Measurements from ENCODE around the gene SKI.
A peak's percentile ranks its signal among the peaks of the same experiment; 100 is the strongest.

SKI gene

DNA sequence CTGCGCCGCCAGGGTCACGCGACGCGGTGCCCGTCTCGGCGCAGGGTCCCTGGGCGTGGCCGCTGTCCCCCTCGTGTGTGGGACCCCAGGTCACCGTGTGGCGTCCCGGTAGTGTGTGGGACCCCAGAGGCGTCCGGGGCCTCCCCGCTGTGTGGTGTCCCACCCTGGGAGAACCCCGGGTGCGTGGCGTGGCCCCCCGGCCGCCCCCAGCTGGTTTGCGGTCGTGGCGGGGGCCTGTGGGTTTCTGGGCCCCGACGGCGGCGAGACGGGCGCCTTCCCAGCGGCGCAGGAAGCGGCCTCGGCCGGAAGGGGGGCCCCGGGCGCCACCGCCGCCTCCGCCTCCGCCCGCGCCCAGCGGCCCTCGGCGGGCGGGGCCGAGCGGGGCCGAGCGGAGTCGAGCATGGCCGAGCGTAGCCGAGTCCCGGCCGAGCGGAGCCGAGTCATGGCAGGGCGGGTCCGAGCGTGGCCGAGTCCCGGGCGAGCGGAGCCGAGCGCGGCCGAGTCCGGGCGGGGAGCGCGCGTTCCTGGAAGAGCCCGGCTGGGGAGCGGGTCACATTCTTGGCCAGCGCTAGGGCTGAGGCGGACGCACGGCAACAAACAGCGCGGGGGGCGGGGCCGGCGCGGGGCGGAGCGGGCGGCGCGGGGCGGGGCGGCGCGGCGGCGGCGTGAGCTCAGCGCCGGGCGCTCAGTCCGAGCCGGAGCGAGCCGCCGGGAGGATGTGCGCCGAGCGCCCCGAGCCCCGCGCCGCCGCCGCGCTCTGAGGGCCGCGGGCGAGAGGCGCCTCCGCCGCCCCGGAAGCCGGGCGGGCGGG is 568 bp upstream of the SKI start:
- H3K27me3 ChIP-seq (ENCODE audit: control insufficient read depth in 3 of 3, insufficient read depth in 3 of 3, low read depth in 1 of 3, low read length in 3 of 3): peaks cover 0 to 8% (median 0%) of the 10 kb centered on the region in 3 experiments
- peak overlapping the region; percentile 94 for H2BK12ac ChIP-seq (ENCODE audit: low read length)
- peak overlapping the region; percentile 93 for H2BK5ac ChIP-seq (ENCODE audit: low read length)
- peak overlapping the region; percentile 98 for H3K14ac ChIP-seq (ENCODE audit: low read length)
- H2BK120ac ChIP-seq (ENCODE audit: low read depth, low read length): no peak overlapping the region
- H2AK5ac ChIP-seq (ENCODE audit: low read depth, low read length): peak overlapping the region; percentile 99
- no CpG with 5 or more reads among the region's 129 CpGs for WGBS, 2 donors (ENCODE audit: extremely low coverage in 2 of 2, insufficient read length in 2 of 2, insufficient replicate concordance in 1 of 2)
- no peaks in the 10 kb centered on the region for H3K9me3 ChIP-seq (replicated peaks in 1 of 2; ENCODE audit: control insufficient read depth in 2 of 2, insufficient read depth in 1 of 2, low read depth in 1 of 2, low read length in 2 of 2)
- peak overlapping the region; percentile 100 for H3K18ac ChIP-seq (ENCODE audit: low read length)
- H3K36me3 ChIP-seq (replicated peaks in 1 of 2; ENCODE audit: control insufficient read depth in 2 of 2, insufficient read depth in 2 of 2, low read length in 2 of 2): peaks cover 0 to 19% of the 10 kb centered on the region in 2 donors
- H3K4me1 ChIP-seq (ENCODE audit: control insufficient read depth in 2 of 2, insufficient read depth in 1 of 2, low read depth in 1 of 2, low read length in 2 of 2): peaks cover 25 to 26% of the 10 kb centered on the region in 2 donors
- peak overlapping the region; percentile 99 for H3K9ac ChIP-seq (ENCODE audit: low read depth, low read length, poor library complexity)
- peak overlapping the region; percentile 95 for H3K4ac ChIP-seq (ENCODE audit: low read length)
- H4K91ac ChIP-seq (ENCODE audit: low read depth, low read length, poor library complexity): peak overlapping the region; percentile 95
- peak overlapping the region; percentile 93 for H3K23ac ChIP-seq (ENCODE audit: low read depth, low read length, poor library complexity)
- no peak overlapping the region for H4K8ac ChIP-seq (ENCODE audit: low read depth, low read length)
- H2AFZ ChIP-seq (ENCODE audit: low read length): peak overlapping the region; percentile 95
- H3K27ac ChIP-seq (replicated peaks; ENCODE audit: low read length): peak overlapping the region; percentile 92
- peak overlapping the region; percentile 100 for H3K4me2 ChIP-seq (ENCODE audit: insufficient read depth, low read length, poor library complexity, severe bottlenecking)
- peaks cover 24% of the 10 kb centered on the region for H3K79me1 ChIP-seq (ENCODE audit: low read depth, low read length)
- peak overlapping the region; percentile 97 for H2BK15ac ChIP-seq (ENCODE audit: low read length)
- peak; percentile 98 for DNase-seq (ENCODE audit: low spot score)
- peak overlapping the region; percentile 87 to 95 for H3K4me3 ChIP-seq (ENCODE audit: low read length in 2 of 2)

DNA sequence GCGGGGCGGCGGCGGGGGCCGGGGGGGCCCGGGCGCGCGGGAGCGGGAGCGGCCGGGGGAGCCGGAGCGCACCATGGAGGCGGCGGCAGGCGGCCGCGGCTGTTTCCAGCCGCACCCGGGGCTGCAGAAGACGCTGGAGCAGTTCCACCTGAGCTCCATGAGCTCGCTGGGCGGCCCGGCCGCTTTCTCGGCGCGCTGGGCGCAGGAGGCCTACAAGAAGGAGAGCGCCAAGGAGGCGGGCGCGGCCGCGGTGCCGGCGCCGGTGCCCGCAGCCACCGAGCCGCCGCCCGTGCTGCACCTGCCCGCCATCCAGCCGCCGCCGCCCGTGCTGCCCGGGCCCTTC is 546 bp downstream of the SKI start:
- Histone ChIP-seq H3K79me1 (ENCODE audit: low read depth, low read length) (peaks cover 24% of the 10 kb centered on the region), H2BK15ac (ENCODE audit: low read length) (peak overlapping the region; percentile 65), H3K4ac (ENCODE audit: low read length) (no peak overlapping the region), H3K27ac (replicated peaks; ENCODE audit: low read length) (no peak overlapping the region), H3K4me2 (ENCODE audit: insufficient read depth, low read length, poor library complexity, severe bottlenecking) (peak overlapping the region; percentile 97), H2AFZ (ENCODE audit: low read length) (no peak overlapping the region), H3K36me3 (replicated peaks in 1 of 2; ENCODE audit: control insufficient read depth in 2 of 2, insufficient read depth in 2 of 2, low read length in 2 of 2) (peaks cover 0 to 25% of the 10 kb centered on the region in 2 donors), H4K8ac (ENCODE audit: low read depth, low read length) (no peak overlapping the region), H3K9ac (ENCODE audit: low read depth, low read length, poor library complexity) (peak overlapping the region; percentile 100), H4K91ac (ENCODE audit: low read depth, low read length, poor library complexity) (no peak overlapping the region), H3K27me3 (ENCODE audit: control insufficient read depth in 3 of 3, insufficient read depth in 3 of 3, low read depth in 1 of 3, low read length in 3 of 3) (peaks cover 0 to 8% (median 0%) of the 10 kb centered on the region in 3 experiments), H2AK5ac (ENCODE audit: low read depth, low read length) (peak overlapping the region; percentile 53), H2BK120ac (ENCODE audit: low read depth, low read length) (peak overlapping the region; percentile 54), H2BK5ac (ENCODE audit: low read length) (peak overlapping the region; percentile 95), H2BK12ac (ENCODE audit: low read length) (peak overlapping the region; percentile 63), H3K9me3 (replicated peaks in 1 of 2; ENCODE audit: control insufficient read depth in 2 of 2, insufficient read depth in 1 of 2, low read depth in 1 of 2, low read length in 2 of 2) (no peaks in the 10 kb centered on the region), H3K14ac (ENCODE audit: low read length) (peak overlapping the region; percentile 100), H3K23ac (ENCODE audit: low read depth, low read length, poor library complexity) (peak overlapping the region; percentile 99), H3K4me1 (ENCODE audit: control insufficient read depth in 2 of 2, insufficient read depth in 1 of 2, low read depth in 1 of 2, low read length in 2 of 2) (peaks cover 33 to 36% of the 10 kb centered on the region in 2 donors), H3K18ac (ENCODE audit: low read length) (peak overlapping the region; percentile 91), H3K4me3 (ENCODE audit: low read length in 2 of 2) (peak overlapping the region; percentile 69 to 96)
- no CpG with 5 or more reads among the region's 50 CpGs for WGBS, 2 donors (ENCODE audit: extremely low coverage in 2 of 2, insufficient read length in 2 of 2, insufficient replicate concordance in 1 of 2)
- DNase-seq (ENCODE audit: low spot score): no peak

DNA sequence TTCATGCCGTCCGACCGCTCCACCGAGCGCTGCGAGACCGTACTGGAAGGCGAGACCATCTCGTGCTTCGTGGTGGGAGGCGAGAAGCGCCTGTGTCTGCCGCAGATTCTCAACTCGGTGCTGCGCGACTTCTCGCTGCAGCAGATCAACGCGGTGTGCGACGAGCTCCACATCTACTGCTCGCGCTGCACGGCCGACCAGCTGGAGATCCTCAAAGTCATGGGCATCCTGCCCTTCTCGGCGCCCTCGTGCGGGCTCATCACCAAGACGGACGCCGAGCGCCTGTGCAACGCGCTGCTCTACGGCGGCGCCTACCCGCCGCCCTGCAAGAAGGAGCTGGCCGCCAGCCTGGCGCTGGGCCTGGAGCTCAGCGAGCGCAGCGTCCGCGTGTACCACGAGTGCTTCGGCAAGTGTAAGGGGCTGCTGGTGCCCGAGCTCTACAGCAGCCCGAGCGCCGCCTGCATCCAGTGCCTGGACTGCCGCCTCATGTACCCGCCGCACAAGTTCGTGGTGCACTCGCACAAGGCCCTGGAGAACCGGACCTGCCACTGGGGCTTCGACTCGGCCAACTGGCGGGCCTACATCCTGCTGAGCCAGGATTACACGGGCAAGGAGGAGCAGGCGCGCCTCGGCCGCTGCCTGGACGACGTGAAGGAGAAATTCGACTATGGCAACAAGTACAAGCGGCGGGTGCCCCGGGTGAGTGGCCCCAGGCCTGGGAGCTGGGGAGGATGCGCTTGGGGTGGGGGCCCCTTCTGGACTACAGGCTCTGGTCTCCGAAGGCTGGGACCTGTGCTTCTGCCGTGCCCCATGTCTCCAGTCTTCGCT is 1.1 kb downstream of the SKI start:
- H3K4me2 ChIP-seq (ENCODE audit: insufficient read depth, low read length, poor library complexity, severe bottlenecking): peak overlapping the region; percentile 97
- peaks cover 0 to 30% of the 10 kb centered on the region in 2 donors for H3K36me3 ChIP-seq (replicated peaks in 1 of 2; ENCODE audit: control insufficient read depth in 2 of 2, insufficient read depth in 2 of 2, low read length in 2 of 2)
- no peak overlapping the region for H3K27ac ChIP-seq (replicated peaks; ENCODE audit: low read length)
- H3K18ac ChIP-seq (ENCODE audit: low read length): peak overlapping the region; percentile 91
- H2BK5ac ChIP-seq (ENCODE audit: low read length): peak overlapping the region; percentile 95
- peak overlapping the region; percentile 100 for H3K14ac ChIP-seq (ENCODE audit: low read length)
- peak overlapping the region; percentile 99 for H3K23ac ChIP-seq (ENCODE audit: low read depth, low read length, poor library complexity)
- no peak for DNase-seq (ENCODE audit: low spot score)
- peak overlapping the region; percentile 69 to 96 for H3K4me3 ChIP-seq (ENCODE audit: low read length in 2 of 2)
- H3K9ac ChIP-seq (ENCODE audit: low read depth, low read length, poor library complexity): peak overlapping the region; percentile 100
- peaks cover 28% of the 10 kb centered on the region for H3K79me1 ChIP-seq (ENCODE audit: low read depth, low read length)
- H4K91ac ChIP-seq (ENCODE audit: low read depth, low read length, poor library complexity): no peak overlapping the region
- H3K4me1 ChIP-seq (ENCODE audit: control insufficient read depth in 2 of 2, insufficient read depth in 1 of 2, low read depth in 1 of 2, low read length in 2 of 2): peaks cover 34 to 41% of the 10 kb centered on the region in 2 donors
- no CpG with 5 or more reads among the region's 77 CpGs for WGBS, 2 donors (ENCODE audit: extremely low coverage in 2 of 2, insufficient read length in 2 of 2, insufficient replicate concordance in 1 of 2)
- H2BK12ac ChIP-seq (ENCODE audit: low read length): peak overlapping the region; percentile 63
- no peaks in the 10 kb centered on the region for H3K9me3 ChIP-seq (replicated peaks in 1 of 2; ENCODE audit: control insufficient read depth in 2 of 2, insufficient read depth in 1 of 2, low read depth in 1 of 2, low read length in 2 of 2)
- H4K8ac ChIP-seq (ENCODE audit: low read depth, low read length): no peak overlapping the region
- peak overlapping the region; percentile 53 for H2AK5ac ChIP-seq (ENCODE audit: low read depth, low read length)
- no peak overlapping the region for H3K4ac ChIP-seq (ENCODE audit: low read length)
- H2BK15ac ChIP-seq (ENCODE audit: low read length): peak overlapping the region; percentile 65
- no peak overlapping the region for H2AFZ ChIP-seq (ENCODE audit: low read length)
- peak overlapping the region; percentile 54 for H2BK120ac ChIP-seq (ENCODE audit: low read depth, low read length)
- H3K27me3 ChIP-seq (ENCODE audit: control insufficient read depth in 3 of 3, insufficient read depth in 3 of 3, low read depth in 1 of 3, low read length in 3 of 3): peaks cover 0 to 8% (median 0%) of the 10 kb centered on the region in 3 experiments

All from neuronal stem cell (in vitro differentiated cells).